Stimulated activated CD8-positive, alpha-beta memory T cell treated with anti-CD3 and anti-CD28 coated beads, Interleukin-15, amount 100 ng/mL, for 48 hours (primary cell): ENCODE measurements around the gene TMEM186.
"Not testable (repeated sequence)": the region's sequence is repeated elsewhere in the genome, so short reads cannot be mapped to it uniquely, and the experiment has no call there.

Experiments
- DNase-seq, 2 donors: peaks; one replicate each; pipeline ENCODE4 v3.0.0-alpha.2; 2020; ENCODE audit warnings: low read depth in 2 of 2

Gene TMEM186

DNA sequence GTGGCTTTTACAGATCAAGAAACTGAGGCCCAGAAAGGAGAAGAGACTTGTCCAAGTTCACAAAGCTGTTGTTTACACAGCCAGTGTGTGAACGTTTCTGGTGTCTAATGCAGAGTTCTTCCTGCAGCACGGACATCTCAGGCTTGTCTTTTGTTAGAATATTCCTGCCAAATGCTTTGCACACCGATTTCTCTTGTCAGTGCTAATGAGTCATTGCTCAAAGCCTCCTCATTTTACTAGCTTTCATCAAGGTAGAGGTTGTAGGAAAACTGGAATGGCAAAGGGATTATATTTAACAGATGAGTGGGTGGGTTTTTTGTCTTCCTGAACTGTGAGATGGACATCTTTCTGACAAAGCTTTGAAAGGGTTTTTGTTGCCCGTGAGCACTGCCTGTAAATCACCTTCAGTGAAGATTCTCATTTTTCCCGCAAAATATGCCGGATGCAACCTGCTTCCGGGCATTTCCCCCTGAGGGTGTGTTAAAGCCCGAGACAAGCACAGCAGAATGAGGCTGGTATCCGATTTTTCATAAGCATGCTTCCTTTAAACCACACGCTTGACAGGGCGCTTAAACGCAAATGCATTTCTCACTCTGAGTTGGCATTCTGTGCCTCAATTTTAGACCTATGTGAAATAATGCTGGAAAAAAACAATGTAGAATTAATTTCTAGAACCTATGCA is 14.9 kb upstream of the TMEM186 start:
- no peak for DNase-seq

GRCh38 chr16:8808613-8809353 is 11.3 kb upstream of the TMEM186 start:
- no peak for DNase-seq

- DNase-seq, result no peak
These were observed 10.6 kb upstream of the TMEM186 start for GRCh38 chr16:8808009-8808408.

DNA sequence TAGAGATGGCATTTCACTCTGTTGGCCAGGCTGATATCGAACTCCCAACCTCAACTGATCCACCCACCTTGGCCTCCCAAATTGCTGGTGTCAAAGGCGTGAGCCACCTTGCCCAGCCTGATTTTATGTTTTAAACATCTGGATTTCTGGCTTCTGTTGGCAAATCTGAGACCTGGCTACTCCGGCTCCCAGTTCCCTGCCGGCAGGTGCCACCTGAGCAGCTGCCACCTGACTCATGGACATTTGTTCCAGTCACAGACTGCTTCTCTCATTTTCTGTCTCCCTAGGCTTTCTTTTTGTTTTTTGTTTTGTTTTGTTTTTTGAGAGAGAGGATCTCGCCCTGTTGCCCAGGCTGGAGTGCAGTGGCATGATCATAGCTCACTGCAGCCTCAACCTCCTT is 9.8 kb upstream of the TMEM186 start:
- DNase-seq, result no peak

- DNase-seq, result no peak
These were observed 9.0 kb upstream of the TMEM186 start for GRCh38 chr16:8806272-8806983.

- no peak for DNase-seq
These were observed 6.9 kb upstream of the TMEM186 start for GRCh38 chr16:8804313-8804712.

DNA sequence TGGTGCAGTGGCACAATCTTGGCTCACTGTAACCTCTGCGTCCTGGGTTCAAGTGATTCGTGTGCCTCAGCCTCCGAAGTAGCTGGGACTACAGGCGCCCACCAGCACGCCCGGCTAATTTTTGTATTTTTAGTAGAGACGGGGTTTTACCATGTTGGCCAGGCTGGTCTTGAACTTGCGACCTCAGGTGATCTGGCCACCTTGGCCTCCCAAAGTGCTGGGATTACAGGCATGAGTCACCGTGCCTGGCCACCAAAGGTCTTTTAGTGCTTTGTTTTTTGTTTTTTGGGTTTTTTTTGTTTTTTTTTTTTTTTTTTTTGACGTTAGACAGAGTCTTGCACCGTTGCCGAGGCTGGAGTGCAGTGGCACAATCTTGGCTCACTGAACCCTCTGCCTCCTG is 6.3 kb upstream of the TMEM186 start:
- not testable (repeated sequence) for DNase-seq

- no peak for DNase-seq
These were observed 4.3 kb upstream of the TMEM186 start for GRCh38 chr16:8801701-8802100.

GRCh38 chr16:8798535-8799157 is 1.2 kb upstream of the TMEM186 start:
- no peak for DNase-seq

- peak in 1 of 2 donors; percentile 19 for DNase-seq
These were observed 712 bp upstream of the TMEM186 start for GRCh38 chr16:8798174-8798527.

DNA sequence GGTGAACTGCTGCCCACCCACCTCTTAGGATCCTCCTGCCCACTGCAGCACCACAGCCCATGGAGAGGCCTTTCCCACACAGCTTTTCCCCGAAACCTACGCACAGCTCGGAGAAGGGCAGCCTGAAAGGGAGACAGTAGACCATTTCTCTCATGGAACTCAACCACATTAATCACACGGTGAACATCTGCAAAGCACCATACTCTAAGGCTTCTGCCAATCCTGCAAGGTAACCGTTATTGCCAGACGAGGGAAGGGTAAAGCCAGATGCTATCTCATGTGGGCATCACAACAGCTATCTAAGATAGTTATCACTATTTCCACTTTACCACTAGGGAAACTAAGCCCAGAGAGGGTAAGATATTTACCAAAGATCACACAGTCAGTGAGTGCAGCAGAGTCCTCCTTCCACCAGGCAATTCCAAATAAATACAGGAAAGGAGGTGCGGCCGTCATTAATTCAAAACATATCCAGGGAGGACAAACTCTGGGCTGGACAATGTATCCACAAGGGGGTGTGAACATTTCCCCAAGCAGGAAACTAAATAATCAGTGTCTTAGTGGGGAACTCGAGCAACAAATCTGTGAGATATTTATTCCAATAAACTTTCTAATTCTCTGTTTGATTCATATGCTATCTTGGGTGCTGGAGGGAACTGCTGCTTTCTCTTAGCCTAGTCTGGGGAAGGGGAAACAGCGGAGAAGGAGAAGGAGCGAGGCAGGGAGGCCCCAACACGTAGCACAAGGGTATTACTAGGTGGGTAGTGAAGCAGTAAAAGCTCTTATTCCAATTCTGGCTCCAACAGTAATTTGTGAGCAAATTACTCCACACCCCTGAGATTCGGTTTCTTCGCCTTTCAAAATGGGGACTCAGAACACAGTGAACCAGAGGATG is 723 bp downstream of the TMEM186 start:
- no peak for DNase-seq

DNA sequence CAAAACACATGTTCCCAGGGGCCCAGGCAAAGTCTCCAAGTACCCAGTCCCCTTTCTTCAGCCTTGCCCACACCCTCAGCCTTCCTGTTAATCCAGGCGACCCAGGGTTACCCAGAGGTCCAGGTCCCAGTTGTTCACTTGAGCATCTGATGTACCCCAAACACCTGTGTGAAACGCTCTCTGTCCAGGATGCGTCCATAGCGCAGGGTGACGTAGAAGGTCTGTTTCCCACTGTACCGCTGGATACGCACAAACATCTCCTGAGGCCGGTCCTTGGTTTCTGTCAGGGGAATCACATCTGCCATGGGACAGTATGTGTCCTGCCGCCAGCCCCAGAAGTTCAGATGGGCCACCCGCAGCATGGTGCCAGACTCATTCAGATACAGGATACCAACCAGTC is 1.6 kb downstream of the TMEM186 start:
- no peak for DNase-seq

- DNase-seq, result no peak
These were observed 2.3 kb downstream of the TMEM186 start for GRCh38 chr16:8795091-8795490.

- no peak for DNase-seq
These were observed 8.8 kb downstream of the TMEM186 start for GRCh38 chr16:8788578-8789172.

- not testable (repeated sequence) for DNase-seq
These were observed 11.1 kb downstream of the TMEM186 start for GRCh38 chr16:8786316-8786715.

GRCh38 chr16:8785408-8785807 is 12.0 kb downstream of the TMEM186 start:
- DNase-seq, result no peak

GRCh38 chr16:8782673-8783072 is 14.8 kb downstream of the TMEM186 start:
- DNase-seq, result no peak

GRCh38 chr16:8781797-8782196 is 15.6 kb downstream of the TMEM186 start:
- no peak for DNase-seq

- no peak for DNase-seq
These were observed 20.2 kb downstream of the TMEM186 start for GRCh38 chr16:8777217-8777616.

- DNase-seq, result no peak
These were observed 21.3 kb downstream of the TMEM186 start for GRCh38 chr16:8776129-8776584.

GRCh38 chr16:8775359-8775758 is 22.1 kb downstream of the TMEM186 start:
- no peak for DNase-seq
